ENCODE results near the gene NHLRC4.

DNA sequence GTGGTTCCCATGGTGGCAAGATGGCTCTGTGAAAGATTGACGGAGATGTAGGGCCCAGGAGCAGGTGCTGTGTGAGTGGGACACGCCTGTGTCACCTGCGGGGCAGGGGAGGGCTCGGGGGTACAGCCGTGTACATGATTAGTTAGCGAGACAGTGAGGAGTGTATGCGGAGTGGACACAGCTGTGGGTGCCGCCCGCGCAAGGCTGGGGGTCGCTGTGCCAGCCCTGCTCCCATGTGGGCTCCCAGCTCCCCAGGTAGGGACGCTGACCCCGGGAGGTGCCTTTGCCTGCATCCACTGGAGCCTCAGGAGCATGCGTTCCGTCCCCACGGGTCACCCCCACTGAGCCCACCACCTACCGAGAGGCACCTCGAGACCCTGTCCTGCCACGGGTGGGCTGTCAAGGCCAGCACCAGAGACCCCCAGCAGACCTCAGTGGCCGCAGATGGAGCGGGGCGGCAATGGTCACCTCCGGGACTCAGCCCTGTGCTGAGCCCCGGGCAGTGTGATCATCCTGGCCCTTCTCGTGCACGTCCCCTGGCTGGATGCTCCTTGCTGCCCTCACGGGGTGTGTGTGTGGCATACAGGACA lies 31.9 kb upstream of the NHLRC4 start:
- TF ChIP-seq CBFA2T2 (conservative IDR thresholded peaks at IDR 0.05) (no peak), EP300 (IDR thresholded peaks at IDR 0.05; ENCODE audit: low read length) (no peak), SAP30 (IDR thresholded peaks at IDR 0.05; ENCODE audit: borderline replicate concordance, insufficient read depth, low read depth, low read length, poor library complexity, severe bottlenecking) (no peak)
